HepG2 (cell line): ENCODE results near the gene MTF1. TPM values are rescaled to one million over a fixed set of nuclear protein-coding genes. Genes with fewer than 3 reads are reported as not detected.

ENCODE experiments used
- FOXO1 ChIP-seq: sonication (generic); formaldehyde crosslinking; IDR thresholded peaks from 2 replicates; pipeline ENCODE4 v1.4.0; 2020; ENCODE audit warnings: missing genetic modification reagents
- JUNB ChIP-seq: sonication (generic); formaldehyde crosslinking; IDR thresholded peaks from 2 replicates; pipeline ENCODE4 v1.8.0; 2022; ENCODE audit warnings: missing genetic modification reagents, mild to moderate bottlenecking, borderline replicate concordance
- PAWR ChIP-seq: sonication (generic); formaldehyde crosslinking; IDR thresholded peaks from 2 replicates; pipeline ENCODE4 v1.4.0; 2020; ENCODE audit warnings: missing genetic modification reagents, mild to moderate bottlenecking, borderline replicate concordance
- SNAPC2 ChIP-seq: sonication (generic); formaldehyde crosslinking; IDR thresholded peaks from 2 replicates; pipeline ENCODE4 v1.8.1; 2022; ENCODE audit warnings: mild to moderate bottlenecking, missing genetic modification reagents
- TBX2 ChIP-seq: sonication (generic); formaldehyde crosslinking; IDR thresholded peaks from 2 replicates; pipeline ENCODE4 v1.5.0; 2020; ENCODE audit warnings: missing genetic modification reagents, mild to moderate bottlenecking, borderline replicate concordance
- ZNF614 ChIP-seq: IDR thresholded peaks from 2 replicates; pipeline ENCODE4 v1.6.1; 2018; ENCODE audit warnings: missing biosample characterization, missing genetic modification reagents, inconsistent platforms, borderline replicate concordance
- ZNF747 ChIP-seq: sonication (generic); formaldehyde crosslinking; IDR thresholded peaks from 2 replicates; pipeline ENCODE4 v1.8.1; 2023; ENCODE audit warnings: missing genetic modification reagents, mild to moderate bottlenecking, borderline replicate concordance
- polyA plus RNA-seq, 8 experiments: library from polyadenylated mRNA; depleted of rRNA in 3 of 8; stranded (reverse) in 7 of 8; unstranded in 1 of 8; fragments of >200 nt; fragmentation: Illumina TruSeq in 4 of 8; extraction: Trizol in 4 of 8; gene quantifications; 2 replicates each; pipeline versions ENCODE4 v1.2.1 to v1.2.3, GENCODE V29; 2011 to 2016; ENCODE audit warnings: low read depth in 4 of 8, missing spikeins in 1 of 8, mixed read lengths in 1 of 8; ENCODE audit not compliant: insufficient read depth in 1 of 8
- total RNA-seq, 5 experiments: library from RNA; depleted of rRNA; stranded (reverse); fragments of >200 nt; fragmentation: Illumina TruSeq; extraction: Trizol; gene quantifications; 2 replicates each; pipeline ENCODE4 v1.2.3, GENCODE V29; 2016; ENCODE audit warnings: low read depth in 1 of 5
- TF ChIP-seq, protein P1 (sequence below): sonication (generic); formaldehyde crosslinking; IDR thresholded peaks from 2 replicates; pipeline ENCODE4 v1.9.0; 2021; ENCODE audit warnings: missing genetic modification reagents, borderline replicate concordance
- TF ChIP-seq, protein P2 (sequence below): IDR thresholded peaks from 2 replicates; pipeline ENCODE4 v1.4.0; 2020; ENCODE audit warnings: mild to moderate bottlenecking, missing genetic modification reagents
- TF ChIP-seq, protein P3 (sequence below): sonication (generic); formaldehyde crosslinking; IDR thresholded peaks from 2 replicates; pipeline ENCODE4 v1.4.0; 2020; ENCODE audit warnings: missing genetic modification reagents
- TF ChIP-seq, protein P4 (sequence below): sonication (generic); formaldehyde crosslinking; IDR thresholded peaks from 2 replicates; pipeline ENCODE4 v1.4.0; 2020; ENCODE audit warnings: mild to moderate bottlenecking, missing genetic modification reagents
- TF ChIP-seq, protein P5 (sequence below): sonication (generic); formaldehyde crosslinking; IDR thresholded peaks from 2 replicates; pipeline ENCODE4 v1.8.0; 2022; ENCODE audit warnings: missing genetic modification reagents, low read depth, mild to moderate bottlenecking, borderline replicate concordance
- TF ChIP-seq, protein P6 (sequence below): sonication (generic); formaldehyde crosslinking; IDR thresholded peaks from 2 replicates; pipeline ENCODE4 v1.4.0; 2020; ENCODE audit warnings: missing genetic modification reagents
- TF ChIP-seq, protein P7 (sequence below): sonication (generic); formaldehyde crosslinking; IDR thresholded peaks from 2 replicates; pipeline ENCODE4 v1.5.0; 2020; ENCODE audit warnings: missing genetic modification reagents
- TF ChIP-seq, protein P8 (sequence below): sonication (generic); formaldehyde crosslinking; IDR thresholded peaks from 2 replicates; pipeline ENCODE4 v1.4.0; 2020; ENCODE audit warnings: missing genetic modification reagents

Gene MTF1
- total and polyA plus RNA-seq, 2 of the 13 experiments (the other 11 are each of a cell fraction or from before 2014, with no cell fraction given): 2.4 to 3.3 TPM

DNA sequence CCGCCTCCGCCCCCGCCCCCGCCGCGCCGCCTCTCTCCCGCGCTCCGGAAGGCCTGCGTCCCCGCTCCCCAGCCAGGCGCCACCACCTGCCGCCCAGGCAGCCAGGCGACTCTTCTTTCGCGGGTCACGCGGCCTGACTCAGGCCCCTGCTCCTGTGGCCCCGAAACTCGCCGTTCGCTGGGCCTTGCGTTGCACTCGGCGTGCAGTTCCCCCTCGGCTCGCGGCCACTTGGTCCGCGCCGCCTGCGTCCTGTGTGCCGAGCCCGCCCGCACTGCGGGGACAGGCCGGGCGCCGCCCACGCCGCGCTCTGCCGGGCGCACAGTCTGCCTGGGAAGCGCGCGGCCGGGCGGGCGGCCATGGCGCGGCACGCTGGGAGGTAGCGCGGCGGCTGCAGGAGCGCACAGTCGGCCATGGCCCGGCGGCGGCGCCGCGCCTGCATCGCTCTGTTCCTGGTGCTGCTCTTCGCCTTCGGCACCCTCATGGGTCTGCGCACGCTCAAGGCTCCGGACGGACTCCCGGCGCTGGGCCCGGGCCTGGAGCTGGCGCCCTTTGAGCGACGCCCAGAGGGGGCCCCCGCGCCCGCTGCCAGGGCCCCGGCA, 65.5 kb downstream of the MTF1 start, which contains the start of gene MANEAL (continued):
- TF ChIP-seq, protein P1, sequence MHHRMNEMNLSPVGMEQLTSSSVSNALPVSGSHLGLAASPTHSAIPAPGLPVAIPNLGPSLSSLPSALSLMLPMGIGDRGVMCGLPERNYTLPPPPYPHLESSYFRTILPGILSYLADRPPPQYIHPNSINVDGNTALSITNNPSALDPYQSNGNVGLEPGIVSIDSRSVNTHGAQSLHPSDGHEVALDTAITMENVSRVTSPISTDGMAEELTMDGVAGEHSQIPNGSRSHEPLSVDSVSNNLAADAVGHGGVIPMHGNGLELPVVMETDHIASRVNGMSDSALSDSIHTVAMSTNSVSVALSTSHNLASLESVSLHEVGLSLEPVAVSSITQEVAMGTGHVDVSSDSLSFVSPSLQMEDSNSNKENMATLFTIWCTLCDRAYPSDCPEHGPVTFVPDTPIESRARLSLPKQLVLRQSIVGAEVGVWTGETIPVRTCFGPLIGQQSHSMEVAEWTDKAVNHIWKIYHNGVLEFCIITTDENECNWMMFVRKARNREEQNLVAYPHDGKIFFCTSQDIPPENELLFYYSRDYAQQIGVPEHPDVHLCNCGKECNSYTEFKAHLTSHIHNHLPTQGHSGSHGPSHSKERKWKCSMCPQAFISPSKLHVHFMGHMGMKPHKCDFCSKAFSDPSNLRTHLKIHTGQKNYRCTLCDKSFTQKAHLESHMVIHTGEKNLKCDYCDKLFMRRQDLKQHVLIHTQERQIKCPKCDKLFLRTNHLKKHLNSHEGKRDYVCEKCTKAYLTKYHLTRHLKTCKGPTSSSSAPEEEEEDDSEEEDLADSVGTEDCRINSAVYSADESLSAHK (CRISPR knock-in tag): no peak
- no peak for TF ChIP-seq ZNF747 (CRISPR knock-in tag)
- TF ChIP-seq, protein P2, sequence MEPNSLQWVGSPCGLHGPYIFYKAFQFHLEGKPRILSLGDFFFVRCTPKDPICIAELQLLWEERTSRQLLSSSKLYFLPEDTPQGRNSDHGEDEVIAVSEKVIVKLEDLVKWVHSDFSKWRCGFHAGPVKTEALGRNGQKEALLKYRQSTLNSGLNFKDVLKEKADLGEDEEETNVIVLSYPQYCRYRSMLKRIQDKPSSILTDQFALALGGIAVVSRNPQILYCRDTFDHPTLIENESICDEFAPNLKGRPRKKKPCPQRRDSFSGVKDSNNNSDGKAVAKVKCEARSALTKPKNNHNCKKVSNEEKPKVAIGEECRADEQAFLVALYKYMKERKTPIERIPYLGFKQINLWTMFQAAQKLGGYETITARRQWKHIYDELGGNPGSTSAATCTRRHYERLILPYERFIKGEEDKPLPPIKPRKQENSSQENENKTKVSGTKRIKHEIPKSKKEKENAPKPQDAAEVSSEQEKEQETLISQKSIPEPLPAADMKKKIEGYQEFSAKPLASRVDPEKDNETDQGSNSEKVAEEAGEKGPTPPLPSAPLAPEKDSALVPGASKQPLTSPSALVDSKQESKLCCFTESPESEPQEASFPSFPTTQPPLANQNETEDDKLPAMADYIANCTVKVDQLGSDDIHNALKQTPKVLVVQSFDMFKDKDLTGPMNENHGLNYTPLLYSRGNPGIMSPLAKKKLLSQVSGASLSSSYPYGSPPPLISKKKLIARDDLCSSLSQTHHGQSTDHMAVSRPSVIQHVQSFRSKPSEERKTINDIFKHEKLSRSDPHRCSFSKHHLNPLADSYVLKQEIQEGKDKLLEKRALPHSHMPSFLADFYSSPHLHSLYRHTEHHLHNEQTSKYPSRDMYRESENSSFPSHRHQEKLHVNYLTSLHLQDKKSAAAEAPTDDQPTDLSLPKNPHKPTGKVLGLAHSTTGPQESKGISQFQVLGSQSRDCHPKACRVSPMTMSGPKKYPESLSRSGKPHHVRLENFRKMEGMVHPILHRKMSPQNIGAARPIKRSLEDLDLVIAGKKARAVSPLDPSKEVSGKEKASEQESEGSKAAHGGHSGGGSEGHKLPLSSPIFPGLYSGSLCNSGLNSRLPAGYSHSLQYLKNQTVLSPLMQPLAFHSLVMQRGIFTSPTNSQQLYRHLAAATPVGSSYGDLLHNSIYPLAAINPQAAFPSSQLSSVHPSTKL: no peak
- TF ChIP-seq, protein P3, sequence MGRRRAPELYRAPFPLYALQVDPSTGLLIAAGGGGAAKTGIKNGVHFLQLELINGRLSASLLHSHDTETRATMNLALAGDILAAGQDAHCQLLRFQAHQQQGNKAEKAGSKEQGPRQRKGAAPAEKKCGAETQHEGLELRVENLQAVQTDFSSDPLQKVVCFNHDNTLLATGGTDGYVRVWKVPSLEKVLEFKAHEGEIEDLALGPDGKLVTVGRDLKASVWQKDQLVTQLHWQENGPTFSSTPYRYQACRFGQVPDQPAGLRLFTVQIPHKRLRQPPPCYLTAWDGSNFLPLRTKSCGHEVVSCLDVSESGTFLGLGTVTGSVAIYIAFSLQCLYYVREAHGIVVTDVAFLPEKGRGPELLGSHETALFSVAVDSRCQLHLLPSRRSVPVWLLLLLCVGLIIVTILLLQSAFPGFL (CRISPR knock-in tag): no peak
- TF ChIP-seq, protein P4, sequence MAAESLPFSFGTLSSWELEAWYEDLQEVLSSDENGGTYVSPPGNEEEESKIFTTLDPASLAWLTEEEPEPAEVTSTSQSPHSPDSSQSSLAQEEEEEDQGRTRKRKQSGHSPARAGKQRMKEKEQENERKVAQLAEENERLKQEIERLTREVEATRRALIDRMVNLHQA (CRISPR knock-in tag): no peak
- no peak for TF ChIP-seq TBX2 (CRISPR knock-in tag)
- TF ChIP-seq, protein P5, sequence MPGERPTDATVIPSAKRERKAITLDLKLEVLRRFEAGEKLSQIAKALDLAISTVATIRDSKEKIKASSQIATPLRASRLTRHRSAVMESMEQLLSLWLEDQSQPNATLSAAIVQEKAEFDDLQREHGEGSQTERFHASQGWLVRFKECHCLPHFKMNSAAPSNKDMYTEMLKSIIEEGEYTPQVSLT (CRISPR knock-in tag): no peak
- no peak; the same call in 1 of the 2 replicates for TF ChIP-seq FOXO1
- TF ChIP-seq, protein P6, sequence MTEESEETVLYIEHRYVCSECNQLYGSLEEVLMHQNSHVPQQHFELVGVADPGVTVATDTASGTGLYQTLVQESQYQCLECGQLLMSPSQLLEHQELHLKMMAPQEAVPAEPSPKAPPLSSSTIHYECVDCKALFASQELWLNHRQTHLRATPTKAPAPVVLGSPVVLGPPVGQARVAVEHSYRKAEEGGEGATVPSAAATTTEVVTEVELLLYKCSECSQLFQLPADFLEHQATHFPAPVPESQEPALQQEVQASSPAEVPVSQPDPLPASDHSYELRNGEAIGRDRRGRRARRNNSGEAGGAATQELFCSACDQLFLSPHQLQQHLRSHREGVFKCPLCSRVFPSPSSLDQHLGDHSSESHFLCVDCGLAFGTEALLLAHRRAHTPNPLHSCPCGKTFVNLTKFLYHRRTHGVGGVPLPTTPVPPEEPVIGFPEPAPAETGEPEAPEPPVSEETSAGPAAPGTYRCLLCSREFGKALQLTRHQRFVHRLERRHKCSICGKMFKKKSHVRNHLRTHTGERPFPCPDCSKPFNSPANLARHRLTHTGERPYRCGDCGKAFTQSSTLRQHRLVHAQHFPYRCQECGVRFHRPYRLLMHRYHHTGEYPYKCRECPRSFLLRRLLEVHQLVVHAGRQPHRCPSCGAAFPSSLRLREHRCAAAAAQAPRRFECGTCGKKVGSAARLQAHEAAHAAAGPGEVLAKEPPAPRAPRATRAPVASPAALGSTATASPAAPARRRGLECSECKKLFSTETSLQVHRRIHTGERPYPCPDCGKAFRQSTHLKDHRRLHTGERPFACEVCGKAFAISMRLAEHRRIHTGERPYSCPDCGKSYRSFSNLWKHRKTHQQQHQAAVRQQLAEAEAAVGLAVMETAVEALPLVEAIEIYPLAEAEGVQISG (CRISPR knock-in tag): 0 out of 2 replicates have a peak, but pooled peaks have one; percentile 33
- TF ChIP-seq, protein P7, sequence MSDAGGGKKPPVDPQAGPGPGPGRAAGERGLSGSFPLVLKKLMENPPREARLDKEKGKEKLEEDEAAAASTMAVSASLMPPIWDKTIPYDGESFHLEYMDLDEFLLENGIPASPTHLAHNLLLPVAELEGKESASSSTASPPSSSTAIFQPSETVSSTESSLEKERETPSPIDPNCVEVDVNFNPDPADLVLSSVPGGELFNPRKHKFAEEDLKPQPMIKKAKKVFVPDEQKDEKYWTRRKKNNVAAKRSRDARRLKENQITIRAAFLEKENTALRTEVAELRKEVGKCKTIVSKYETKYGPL (CRISPR knock-in tag): no peak
- no peak for TF ChIP-seq PAWR (CRISPR knock-in tag)
- TF ChIP-seq ZNF614 (CRISPR knock-in tag): 0 out of 2 replicates have a peak, but pooled peaks have one; percentile 7
- no peak for TF ChIP-seq SNAPC2 (CRISPR knock-in tag)
- TF ChIP-seq JUNB: no peak
- TF ChIP-seq, protein P8, sequence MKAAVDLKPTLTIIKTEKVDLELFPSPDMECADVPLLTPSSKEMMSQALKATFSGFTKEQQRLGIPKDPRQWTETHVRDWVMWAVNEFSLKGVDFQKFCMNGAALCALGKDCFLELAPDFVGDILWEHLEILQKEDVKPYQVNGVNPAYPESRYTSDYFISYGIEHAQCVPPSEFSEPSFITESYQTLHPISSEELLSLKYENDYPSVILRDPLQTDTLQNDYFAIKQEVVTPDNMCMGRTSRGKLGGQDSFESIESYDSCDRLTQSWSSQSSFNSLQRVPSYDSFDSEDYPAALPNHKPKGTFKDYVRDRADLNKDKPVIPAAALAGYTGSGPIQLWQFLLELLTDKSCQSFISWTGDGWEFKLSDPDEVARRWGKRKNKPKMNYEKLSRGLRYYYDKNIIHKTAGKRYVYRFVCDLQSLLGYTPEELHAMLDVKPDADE (CRISPR knock-in tag): peak; percentile 78
